ENCODE data around the gene KISS1R. TPM values are rescaled to one million over a fixed set of nuclear protein-coding genes. Genes with fewer than 3 reads are reported as not detected.

Gene KISS1R
- total and polyA plus RNA-seq, 4 donors: not detected

DNA sequence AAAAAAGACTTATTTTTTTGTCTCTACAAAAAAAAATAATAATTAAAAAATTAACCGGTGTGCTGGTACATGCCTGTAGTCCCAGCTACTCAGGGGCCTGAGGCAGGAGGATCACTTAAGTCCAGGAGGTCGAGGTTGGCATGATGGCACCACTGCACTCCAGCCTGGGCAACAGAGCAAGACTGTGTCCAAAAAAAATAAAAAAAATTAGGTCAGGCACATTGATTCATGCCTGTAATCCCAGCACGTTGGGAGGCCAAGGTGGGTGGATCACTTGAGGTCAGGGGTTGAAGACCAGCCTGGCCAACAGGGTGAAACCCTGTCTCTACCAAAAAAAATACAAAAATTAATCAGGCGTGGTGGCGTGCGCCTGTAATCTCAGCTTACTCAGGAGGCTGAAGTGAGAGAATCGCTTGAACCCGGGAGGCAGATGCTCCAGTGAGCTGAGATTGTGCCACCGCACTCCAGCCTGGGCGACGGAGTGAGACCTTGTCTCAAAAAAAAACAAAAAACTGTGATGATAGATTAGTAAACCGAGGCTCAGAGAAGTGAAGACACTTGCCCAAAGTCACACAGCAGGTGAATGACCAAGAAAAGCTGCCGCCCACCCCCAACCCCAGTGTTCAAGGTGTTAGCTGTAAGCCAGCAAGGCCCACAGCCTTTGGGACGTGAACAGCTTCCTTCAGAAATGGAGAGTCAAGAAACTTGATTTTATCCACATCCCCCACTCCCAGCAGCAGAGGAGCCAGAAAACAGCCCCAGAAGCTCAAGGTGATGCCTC is 14.5 kb upstream of the KISS1R start:
- peaks cover 0 to 13% (median 4%) of the 10 kb centered on the region in 4 donors for H3K36me3 ChIP-seq (ENCODE audit: control insufficient read depth in 4 of 4, insufficient read depth in 3 of 4, low read depth in 1 of 4, low read length in 3 of 4)
- no peaks in the 10 kb centered on the region for H3K9me3 ChIP-seq (ENCODE audit: control insufficient read depth in 4 of 4, low read length in 3 of 4)
- peaks cover 7 to 11% (median 9%) of the 10 kb centered on the region in 4 donors for H3K4me1 ChIP-seq (ENCODE audit: control insufficient read depth in 4 of 4, insufficient read depth in 4 of 4, low read length in 3 of 4)
- 69% methylated on average over 14 of the region's 14 CpGs for WGBS
- no peaks in the 10 kb centered on the region for H3K27me3 ChIP-seq (ENCODE audit: control insufficient read depth in 4 of 4, insufficient read depth in 4 of 4, low read length in 3 of 4)
- no peak overlapping the region for H3K4me3 ChIP-seq (ENCODE audit: low read depth in 1 of 3, low read length in 3 of 3)
- no peak overlapping the region for H3K27ac ChIP-seq (ENCODE audit: low read depth in 1 of 2, low read length in 2 of 2)
- no peak for DNase-seq (ENCODE audit: low spot score)
- H3K9ac ChIP-seq (ENCODE audit: low read depth in 1 of 2, low read length in 2 of 2): no peak overlapping the region
- TF ChIP-seq TAF1 (conservative IDR thresholded peaks at IDR 0.05): no peak
- TF ChIP-seq YY1 (IDR thresholded peaks at IDR 0.05): peak; percentile 60
- peak; percentile 14 for TF ChIP-seq REST (IDR thresholded peaks at IDR 0.05)
- TF ChIP-seq RAD21 (IDR thresholded peaks at IDR 0.05): peak in 1 of 2 donors; percentile 23
- peak; percentile 69 for TF ChIP-seq HNF4A (conservative IDR thresholded peaks at IDR 0.05)
- peak; percentile 27 for TF ChIP-seq HNF4G (IDR thresholded peaks at IDR 0.05)
- TF ChIP-seq RXRA (IDR thresholded peaks at IDR 0.05): peak; percentile 81 to 86
- TF ChIP-seq NR2F2 (IDR thresholded peaks at IDR 0.05): peak; percentile 18
- peak; percentile 56 for TF ChIP-seq SP1 (IDR thresholded peaks at IDR 0.05)
- TF ChIP-seq ZBTB33 (IDR thresholded peaks at IDR 0.05): no peak

- H3K36me3 ChIP-seq (ENCODE audit: control insufficient read depth in 4 of 4, insufficient read depth in 3 of 4, low read depth in 1 of 4, low read length in 3 of 4): peaks cover 0 to 13% (median 4%) of the 10 kb centered on the region in 4 donors
- TF ChIP-seq, protein P1, sequence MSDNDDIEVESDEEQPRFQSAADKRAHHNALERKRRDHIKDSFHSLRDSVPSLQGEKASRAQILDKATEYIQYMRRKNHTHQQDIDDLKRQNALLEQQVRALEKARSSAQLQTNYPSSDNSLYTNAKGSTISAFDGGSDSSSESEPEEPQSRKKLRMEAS (IDR thresholded peaks at IDR 0.05): no peak
- no peak for TF ChIP-seq TAF1 (conservative IDR thresholded peaks at IDR 0.05)
- TF ChIP-seq SP1 (IDR thresholded peaks at IDR 0.05): no peak
- no peak for TF ChIP-seq FOXA2 (IDR thresholded peaks at IDR 0.05)
- H3K27ac ChIP-seq (ENCODE audit: low read depth in 1 of 2, low read length in 2 of 2): no peak overlapping the region
- H3K4me3 ChIP-seq (ENCODE audit: low read depth in 1 of 3, low read length in 3 of 3): no peak overlapping the region
- no peak overlapping the region for H3K9ac ChIP-seq (ENCODE audit: low read depth in 1 of 2, low read length in 2 of 2)
- peaks cover 7 to 11% (median 9%) of the 10 kb centered on the region in 4 donors for H3K4me1 ChIP-seq (ENCODE audit: control insufficient read depth in 4 of 4, insufficient read depth in 4 of 4, low read length in 3 of 4)
- H3K27me3 ChIP-seq (ENCODE audit: control insufficient read depth in 4 of 4, insufficient read depth in 4 of 4, low read length in 3 of 4): no peaks in the 10 kb centered on the region
- no peaks in the 10 kb centered on the region for H3K9me3 ChIP-seq (ENCODE audit: control insufficient read depth in 4 of 4, low read length in 3 of 4)
- 85% methylated on average over 32 of the region's 32 CpGs for WGBS
- no peak for DNase-seq (ENCODE audit: low spot score)
Observed at GRCh38 chr19:903266-903797, 13.8 kb upstream of the KISS1R start.

Data from liver (tissue), 9 donors.